Kidney glomerular epithelial cell (primary cell): ENCODE results near the gene TOX3.

ENCODE experiments used
- DNase-seq: peaks from one replicate; lab custom pipeline; 2025; lab: John Stamatoyannopoulos, UW

TOX3 gene

DNA sequence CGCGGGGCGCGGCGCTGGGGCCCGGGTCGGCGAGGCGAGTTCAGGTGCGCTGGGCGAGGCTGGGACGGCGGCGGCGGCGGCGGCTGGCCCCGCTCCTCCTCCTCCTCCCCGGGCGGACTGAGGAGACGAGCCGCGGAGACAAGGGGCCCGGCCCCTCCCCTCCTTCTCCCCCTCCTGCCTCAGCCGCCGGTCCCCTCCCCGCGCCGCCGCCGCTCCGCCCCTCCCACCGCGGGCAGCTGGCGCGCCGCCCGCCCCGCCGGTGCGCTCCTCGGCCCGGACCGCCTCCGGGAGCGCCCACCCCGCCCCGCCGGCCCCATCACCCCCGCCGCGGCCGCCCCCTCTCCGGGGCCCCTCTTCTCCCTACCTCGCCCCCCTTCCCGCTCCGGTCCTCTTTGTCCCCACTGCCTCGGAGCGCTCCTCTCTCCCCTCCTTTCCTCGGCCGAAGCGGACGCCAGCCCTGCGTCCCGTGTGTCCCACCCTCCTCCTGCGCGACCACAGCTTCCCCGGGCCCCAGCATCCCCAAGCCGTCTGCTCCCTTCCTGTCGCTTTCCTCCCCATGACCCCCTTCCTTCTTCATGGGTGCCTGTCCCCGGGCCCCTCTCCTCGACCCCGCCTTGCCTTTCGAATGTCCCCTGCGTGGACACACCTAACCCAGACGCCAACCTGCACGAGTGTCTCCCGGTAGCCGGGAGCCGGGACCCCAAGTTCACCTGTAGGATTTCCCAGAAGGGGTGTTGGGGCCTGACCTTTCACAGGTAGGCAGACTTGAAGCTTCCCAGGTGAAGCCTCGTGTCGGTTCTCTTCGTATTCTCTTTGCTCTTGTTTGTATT lies at the start of gene TOX3:
Gene TOX3 (minus strand): TSS at position 140 of the 830 bp plus-strand sequence. CDS start 420 bp downstream, outside the sequence.
- DNase-seq, result no peak

GRCh38 chr16:52592778-52593177 lies 45.8 kb upstream of the TOX3 start:
- DNase-seq, result no peak

DNA sequence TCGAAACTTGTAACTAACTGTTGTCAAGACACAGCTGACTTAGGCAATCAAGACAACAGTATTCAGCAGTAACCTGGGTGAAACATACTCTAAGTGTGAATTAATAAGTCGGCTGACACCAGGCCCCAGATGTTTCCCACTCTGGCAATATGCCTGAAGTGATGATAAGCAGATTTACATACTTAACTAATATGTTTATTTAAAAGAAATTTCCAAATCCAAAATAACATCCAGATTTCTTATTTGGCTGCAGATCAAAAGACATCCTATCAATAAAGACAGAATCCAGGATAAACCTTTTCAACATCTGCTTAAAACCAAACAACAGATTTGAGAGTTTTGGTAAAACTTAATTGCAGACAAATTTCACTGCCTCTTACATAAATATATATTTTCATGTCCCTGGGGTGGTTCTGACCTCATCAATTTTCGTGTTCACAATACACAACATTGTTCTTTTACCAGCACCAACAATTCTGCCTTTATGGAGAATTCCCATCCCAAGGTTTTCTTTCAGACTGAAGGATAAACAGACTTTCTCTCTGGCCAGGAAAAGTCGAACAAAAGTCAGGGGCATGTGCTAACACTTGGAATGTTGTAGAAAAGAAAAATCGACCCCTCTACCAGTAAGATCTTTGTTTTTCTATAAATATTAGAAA lies 45.1 kb upstream of the TOX3 start:
- no peak for DNase-seq

- no peak for DNase-seq
Measured at GRCh38 chr16:52591471-52591870, 44.5 kb upstream of the TOX3 start.

DNA sequence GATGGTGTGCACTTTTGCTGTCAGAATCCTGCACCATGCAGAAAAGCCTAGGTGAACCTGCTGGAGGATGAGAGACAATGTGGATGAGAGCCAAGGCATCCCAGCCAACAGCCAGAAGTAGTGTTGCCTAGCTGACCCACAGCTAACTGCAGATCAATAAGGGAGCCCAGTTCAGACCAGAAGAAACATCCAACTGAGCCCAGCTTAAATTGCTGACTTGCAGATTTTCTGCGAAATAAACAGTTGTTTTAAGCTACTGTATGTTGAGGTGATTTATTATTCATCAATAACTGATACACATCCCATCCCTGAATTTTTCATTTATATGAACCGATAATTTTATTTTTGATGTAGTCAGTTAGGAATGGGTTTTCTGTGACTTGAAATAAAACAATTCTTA lies 39.2 kb upstream of the TOX3 start:
- DNase-seq, result no peak

GRCh38 chr16:52584354-52585320 lies 37.7 kb upstream of the TOX3 start:
- no peak for DNase-seq

DNA sequence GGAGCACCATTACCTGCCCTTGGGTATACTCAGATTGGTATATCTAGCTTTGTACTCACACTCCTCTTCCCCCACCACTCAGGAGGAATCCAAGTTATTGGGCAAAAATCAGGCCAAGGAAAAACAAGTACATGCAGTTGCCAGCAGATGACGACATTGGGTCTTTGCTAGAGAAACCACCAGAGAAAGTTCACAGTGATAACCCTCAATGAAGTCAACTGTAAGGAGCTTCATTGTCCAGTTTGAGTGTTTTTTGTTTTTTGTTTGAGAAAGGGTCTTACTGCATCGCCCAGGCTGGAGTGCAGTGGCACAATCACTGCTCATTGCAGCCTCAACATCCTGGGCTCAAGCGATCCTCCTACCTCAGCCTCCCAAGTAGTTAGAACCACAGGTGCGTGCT lies 34.6 kb upstream of the TOX3 start:
- no peak for DNase-seq

DNA sequence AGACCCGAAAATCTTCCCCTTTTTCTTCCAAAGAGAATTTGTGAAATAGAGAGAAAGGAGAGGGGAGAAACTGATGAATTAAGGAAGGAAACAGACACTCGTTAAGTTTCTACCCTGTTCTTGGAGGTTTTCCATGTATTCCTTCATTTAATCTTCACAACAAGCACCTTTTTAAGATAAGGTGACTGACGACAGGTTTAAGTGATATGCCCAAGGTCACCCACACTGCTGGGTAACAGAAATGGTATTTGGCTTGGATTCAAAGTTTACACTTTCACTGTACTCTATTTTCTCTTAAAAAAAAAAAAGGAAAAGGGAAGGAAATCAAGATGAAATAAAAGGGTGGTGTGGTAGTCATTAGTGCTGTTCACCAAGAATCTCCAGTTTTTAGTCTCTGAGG lies 33.5 kb upstream of the TOX3 start:
- DNase-seq, result no peak

GRCh38 chr16:52578829-52579498 lies 32.0 kb upstream of the TOX3 start:
- DNase-seq, result no peak

- no peak for DNase-seq
Measured at GRCh38 chr16:52578007-52578828, 31.3 kb upstream of the TOX3 start.

GRCh38 chr16:52577130-52577706 lies 30.3 kb upstream of the TOX3 start:
- no peak for DNase-seq

DNA sequence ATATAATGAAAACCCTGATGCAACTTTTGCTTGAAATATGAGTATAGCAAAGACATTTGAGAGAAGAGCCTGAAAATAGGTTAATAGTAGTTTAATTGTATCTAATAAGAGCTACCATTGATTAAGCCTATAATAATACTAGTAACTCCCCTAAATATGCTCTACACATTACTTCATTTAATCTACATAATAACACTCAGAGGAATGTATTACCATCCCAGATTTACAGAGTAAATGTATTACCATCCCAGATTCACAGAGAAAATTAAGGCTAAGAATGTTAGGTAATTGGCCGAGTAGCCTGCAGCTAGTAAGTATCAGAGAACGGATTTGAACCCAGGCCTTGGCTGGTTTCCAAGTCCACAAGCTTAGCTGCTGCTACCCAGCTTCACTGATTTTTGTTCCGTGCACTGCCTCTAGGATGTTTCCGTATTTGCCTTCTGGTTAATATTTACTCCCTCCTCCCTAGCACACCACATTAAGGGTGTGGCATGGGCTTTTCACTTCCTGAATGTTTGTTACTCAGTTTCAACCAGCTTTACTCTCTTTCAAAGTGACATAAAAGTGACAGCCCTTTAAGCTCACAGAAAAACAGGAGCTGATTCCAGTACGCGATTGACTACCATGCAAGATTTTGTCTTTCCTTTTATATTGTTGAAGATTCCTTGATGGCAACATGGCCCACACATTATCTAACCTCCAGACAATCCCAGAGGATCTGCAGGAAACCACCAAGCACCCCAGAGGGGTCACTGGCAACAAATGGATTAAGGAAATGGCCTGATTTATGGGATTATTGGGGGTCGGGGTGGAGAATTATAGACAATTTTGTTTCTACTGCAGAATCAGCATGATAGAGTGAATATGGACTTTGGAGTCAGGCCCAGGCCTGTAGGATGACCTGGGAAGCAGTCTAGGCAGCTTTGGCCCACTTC lies 26.7 kb upstream of the TOX3 start:
- DNase-seq, result peak; percentile 53

DNA sequence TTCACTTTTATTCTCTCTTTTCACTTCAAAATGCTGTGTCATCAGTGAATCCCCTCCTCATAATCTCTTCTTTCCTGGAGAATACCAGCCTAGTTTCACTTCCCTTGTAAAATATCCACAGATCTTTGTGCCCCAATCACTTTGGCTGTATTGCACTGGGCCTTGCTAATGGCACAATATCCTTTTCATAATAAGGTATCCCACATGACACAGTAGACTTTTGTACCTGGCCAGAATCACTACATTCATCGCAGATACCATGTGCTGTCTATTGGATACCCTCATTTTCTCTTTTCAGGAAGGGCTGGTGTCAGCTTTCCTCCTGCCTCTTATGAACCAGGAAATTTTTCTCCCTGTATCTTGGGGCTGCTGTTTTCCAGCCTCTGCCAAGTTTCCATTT lies 25.7 kb upstream of the TOX3 start:
- no peak for DNase-seq

GRCh38 chr16:52570495-52571091 lies 23.6 kb upstream of the TOX3 start:
- no peak for DNase-seq

- DNase-seq, result no peak
Measured at GRCh38 chr16:52569701-52570100, 22.8 kb upstream of the TOX3 start.

- no peak for DNase-seq
Measured at GRCh38 chr16:52568983-52569690, 22.2 kb upstream of the TOX3 start.

GRCh38 chr16:52568495-52568894 lies 21.6 kb upstream of the TOX3 start:
- DNase-seq, result no peak

DNA sequence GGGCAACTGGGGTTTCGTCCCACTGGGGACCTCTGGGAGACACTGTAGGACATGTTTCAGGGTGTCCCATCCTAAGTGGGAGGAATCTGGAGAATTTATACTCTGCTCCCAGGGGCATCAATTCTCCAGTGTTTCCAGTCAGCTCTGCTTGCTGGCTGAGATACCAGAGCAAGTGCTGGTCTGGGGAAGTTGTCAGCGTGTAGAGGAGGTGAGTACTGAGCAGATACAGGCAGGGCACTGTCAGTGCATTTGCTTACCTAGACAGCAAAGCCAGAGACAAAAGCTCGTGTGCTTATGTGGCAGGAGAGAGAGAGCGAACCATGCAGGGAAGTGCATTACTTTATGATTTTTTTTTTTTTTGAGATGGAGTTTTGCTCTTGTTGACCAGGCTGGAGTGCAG lies 20.2 kb upstream of the TOX3 start:
- DNase-seq, result no peak
